Dedifferentiated amniotic fluid mesenchymal stem cell (primary cell): ENCODE results near the gene ZNF444.

ENCODE experiments used
- DNase-seq: peaks from one replicate; pipeline ENCODE4 v3.0.0-alpha.2; 2016; ENCODE audit errors: extremely low spot score

The ZNF444 gene

GRCh38 chr19:56107626-56108351 is 33.3 kb upstream of the ZNF444 start:
- DNase-seq, result no peak

GRCh38 chr19:56108447-56109195 is 32.5 kb upstream of the ZNF444 start:
- DNase-seq, result no peak

- no peak for DNase-seq
Observed at GRCh38 chr19:56109226-56109625, 31.9 kb upstream of the ZNF444 start.

- no peak for DNase-seq
Observed at GRCh38 chr19:56110515-56111448, 30.3 kb upstream of the ZNF444 start.

GRCh38 chr19:56111601-56112312 is 29.3 kb upstream of the ZNF444 start:
- DNase-seq, result no peak

GRCh38 chr19:56112313-56112709 is 28.8 kb upstream of the ZNF444 start:
- DNase-seq, result no peak

- no peak for DNase-seq
Observed at GRCh38 chr19:56113074-56113632, 27.9 kb upstream of the ZNF444 start.

- DNase-seq, result no peak
Observed at GRCh38 chr19:56114051-56114777, 26.9 kb upstream of the ZNF444 start.

- no peak for DNase-seq
Observed at GRCh38 chr19:56114778-56115110, 26.3 kb upstream of the ZNF444 start.

GRCh38 chr19:56115490-56115889 is 25.6 kb upstream of the ZNF444 start:
- DNase-seq, result no peak

GRCh38 chr19:56116606-56117005 is 24.5 kb upstream of the ZNF444 start:
- DNase-seq, result no peak

GRCh38 chr19:56117376-56117884 is 23.7 kb upstream of the ZNF444 start:
- DNase-seq, result no peak

GRCh38 chr19:56117889-56118288 is 23.2 kb upstream of the ZNF444 start:
- DNase-seq, result no peak

GRCh38 chr19:56118666-56119581 is 22.2 kb upstream of the ZNF444 start:
- DNase-seq, result no peak

GRCh38 chr19:56119582-56119978 is 21.5 kb upstream of the ZNF444 start:
- DNase-seq, result no peak

GRCh38 chr19:56120002-56120370 is 21.1 kb upstream of the ZNF444 start:
- no peak for DNase-seq

- DNase-seq, result peak; percentile 42
Observed at GRCh38 chr19:56120371-56121179, 20.5 kb upstream of the ZNF444 start.
